NCI-H1092 (cell line): ENCODE data around the gene CLDN10.
"Not testable (repeated sequence)": the region's sequence is repeated elsewhere in the genome, so short reads cannot be mapped to it uniquely, and the experiment has no call there.

ENCODE experiments used
- DNase-seq: peaks from one replicate; lab custom pipeline; 2025; lab: John Stamatoyannopoulos, UW

CLDN10 gene

GRCh38 chr13:95552539-95553441 is at the start of gene CLDN10:
Gene CLDN10, plus strand, starts transcription at chr13:95552720. Its CDS starts 34 bp downstream, at chr13:95552754.
- peak; percentile 28 for DNase-seq

DNA sequence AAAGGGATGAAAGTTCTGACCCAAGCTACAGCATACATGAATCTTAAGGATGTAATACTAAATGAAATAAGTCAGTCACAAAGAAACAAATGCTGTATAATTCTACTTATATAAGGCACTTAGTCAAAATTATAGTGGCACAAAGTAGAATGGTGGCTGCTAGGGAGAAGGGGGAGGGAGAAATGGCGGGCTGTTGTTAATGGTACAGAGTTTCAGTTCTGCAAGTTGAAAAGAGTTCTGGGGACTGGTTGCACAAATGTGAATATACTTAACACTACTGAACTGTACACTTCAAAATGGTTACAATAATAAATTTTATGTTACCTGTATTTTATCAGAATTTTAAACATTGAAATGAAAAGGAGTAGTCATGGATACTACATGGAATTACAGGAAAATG is 48.9 kb upstream of the CLDN10 start:
- no peak for DNase-seq

GRCh38 chr13:95505265-95505664 is 47.3 kb upstream of the CLDN10 start:
- peak; percentile 57 for DNase-seq

DNA sequence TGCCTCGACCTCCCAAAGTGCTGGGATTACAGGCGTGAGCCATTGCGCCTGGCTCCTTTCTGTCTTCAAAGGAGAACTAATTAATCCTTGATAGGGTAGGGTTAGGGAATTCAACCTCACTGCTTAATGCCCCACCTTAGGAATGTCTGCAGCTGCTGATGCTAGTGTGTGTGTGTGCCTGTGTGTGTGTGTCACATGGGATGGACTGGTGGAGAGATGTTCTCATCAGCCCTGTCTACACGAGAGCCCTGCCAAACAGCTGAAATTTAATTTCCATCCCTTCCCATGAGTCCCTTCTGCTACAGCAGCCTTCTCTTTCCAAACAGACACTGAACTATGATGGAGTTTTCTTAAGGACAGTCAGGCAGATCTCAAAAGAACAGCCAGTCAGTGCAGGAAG is 46.5 kb upstream of the CLDN10 start:
- no peak for DNase-seq

GRCh38 chr13:95507991-95508390 is 44.5 kb upstream of the CLDN10 start:
- no peak for DNase-seq

- DNase-seq, result no peak
Measured at GRCh38 chr13:95508996-95509395, 43.5 kb upstream of the CLDN10 start.

- DNase-seq, result no peak
Measured at GRCh38 chr13:95509521-95510310, 42.8 kb upstream of the CLDN10 start.

DNA sequence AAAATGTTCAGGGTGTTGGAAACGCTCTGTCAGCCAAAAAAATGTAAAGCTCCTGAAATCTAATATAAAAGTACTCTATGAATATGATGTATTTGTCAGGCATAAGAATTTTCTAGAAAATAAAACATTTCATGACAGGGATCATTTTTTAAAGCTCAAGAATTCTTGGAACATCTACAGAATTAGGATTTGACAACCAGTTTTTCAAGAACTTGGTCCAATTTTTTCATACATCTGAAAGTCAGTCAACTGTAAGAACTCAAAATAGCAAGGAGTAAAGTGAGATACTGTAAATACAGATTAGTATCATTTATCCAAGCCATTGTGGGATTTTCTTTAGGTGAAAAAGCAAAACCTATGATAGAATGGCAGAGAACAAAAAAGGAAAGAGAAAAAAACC is 41.6 kb upstream of the CLDN10 start:
- DNase-seq, result no peak

DNA sequence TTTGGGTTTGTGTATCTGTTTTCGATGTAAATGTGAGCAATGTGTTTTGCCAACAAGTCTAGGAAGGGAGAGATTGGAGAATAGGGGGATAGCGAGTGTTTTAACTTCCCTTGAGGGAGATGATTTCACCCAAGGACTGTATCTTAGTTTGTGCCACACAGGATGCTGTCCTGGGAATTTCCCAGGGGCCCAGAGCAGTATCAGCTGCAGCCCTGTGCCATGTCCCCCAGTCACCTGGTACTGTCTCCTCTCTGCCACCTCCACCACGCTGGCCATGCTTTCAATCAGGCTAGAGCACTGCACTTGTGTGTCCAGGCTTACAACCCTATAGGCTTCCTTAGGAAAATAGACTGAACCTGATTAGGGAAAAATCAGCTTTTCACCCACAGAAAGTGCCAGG is 40.1 kb upstream of the CLDN10 start:
- no peak for DNase-seq

DNA sequence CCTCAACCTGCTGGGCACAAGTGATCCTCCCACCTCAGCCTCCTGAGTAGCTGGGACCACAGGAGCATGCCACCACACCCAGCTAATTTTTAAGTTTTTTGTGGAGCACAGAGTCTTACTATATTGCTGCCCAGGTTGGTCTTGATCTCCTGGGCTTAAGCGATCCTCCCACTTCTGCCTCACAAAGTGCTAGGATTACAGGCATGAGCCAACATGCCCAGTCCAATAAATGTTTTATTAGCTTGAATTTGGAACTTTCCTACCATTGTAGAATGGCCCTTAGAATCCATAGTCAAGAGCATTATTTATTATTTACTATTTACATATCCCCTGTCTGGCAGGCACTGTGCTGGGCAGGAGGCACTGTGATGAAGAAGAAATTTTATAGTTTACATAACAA is 39.6 kb upstream of the CLDN10 start:
- no peak for DNase-seq

DNA sequence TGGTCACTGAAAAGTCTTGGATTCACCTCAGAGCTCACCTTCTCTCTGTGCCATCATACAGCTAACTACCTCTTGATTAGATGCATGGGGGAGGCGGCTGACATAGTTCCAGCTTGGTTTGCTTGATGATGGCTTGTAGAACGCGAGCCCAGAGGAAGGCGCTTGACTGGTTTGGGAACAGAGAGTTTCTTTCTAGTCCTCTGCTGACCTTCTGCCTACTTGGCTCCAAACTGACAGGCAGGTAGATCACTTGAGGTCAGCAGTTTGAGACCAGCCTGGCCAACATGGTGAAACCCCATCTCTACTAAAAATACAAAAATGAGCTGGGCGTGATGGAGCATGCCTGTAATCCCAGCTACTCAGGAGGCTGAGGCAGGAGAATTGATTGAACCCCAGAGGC is 36.9 kb upstream of the CLDN10 start:
- DNase-seq, result not testable (repeated sequence)

DNA sequence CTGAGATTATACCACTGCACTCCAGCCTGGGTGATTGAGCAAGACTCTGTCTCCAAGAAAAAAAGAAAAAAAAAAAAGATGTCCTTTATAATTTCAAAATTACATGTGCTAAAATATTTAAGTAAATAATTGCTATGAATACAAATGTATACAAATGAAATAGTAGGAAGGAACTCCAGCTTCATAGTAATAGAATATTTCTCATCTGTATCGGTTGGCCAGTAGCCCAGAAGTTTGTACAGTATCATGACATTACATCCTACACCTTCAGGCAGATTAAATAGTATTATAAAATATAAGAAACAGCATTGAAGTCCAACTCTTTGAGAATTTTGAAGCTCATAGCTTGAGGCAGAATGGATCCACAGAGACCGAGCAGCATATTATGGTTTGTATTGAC is 36.5 kb upstream of the CLDN10 start:
- DNase-seq, result no peak

GRCh38 chr13:95516492-95516891 is 36.0 kb upstream of the CLDN10 start:
- DNase-seq, result no peak

GRCh38 chr13:95523598-95523997 is 28.9 kb upstream of the CLDN10 start:
- no peak for DNase-seq

- DNase-seq, result no peak
Measured at GRCh38 chr13:95524264-95524901, 28.1 kb upstream of the CLDN10 start.

- DNase-seq, result no peak
Measured at GRCh38 chr13:95527955-95528354, 24.6 kb upstream of the CLDN10 start.

DNA sequence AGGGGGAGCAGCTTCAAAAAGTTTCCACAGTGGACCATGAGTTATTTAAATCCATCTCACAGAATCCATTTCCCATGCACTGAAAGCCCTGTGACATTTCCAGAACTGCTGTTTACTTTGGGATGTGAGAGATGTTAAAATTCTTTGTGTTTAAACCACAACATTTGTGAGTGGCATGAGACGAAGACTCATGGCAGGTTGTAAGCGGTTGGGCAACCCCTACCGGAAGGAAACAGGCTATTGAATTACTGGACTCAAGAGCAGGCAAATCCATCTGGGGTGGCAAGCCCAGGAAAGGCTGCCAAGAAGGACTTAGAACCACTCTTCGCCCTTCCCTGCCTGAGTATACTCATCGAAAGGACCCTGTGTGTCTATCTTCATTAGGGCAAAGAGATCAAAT is 22.3 kb upstream of the CLDN10 start:
- DNase-seq, result peak; percentile 76

DNA sequence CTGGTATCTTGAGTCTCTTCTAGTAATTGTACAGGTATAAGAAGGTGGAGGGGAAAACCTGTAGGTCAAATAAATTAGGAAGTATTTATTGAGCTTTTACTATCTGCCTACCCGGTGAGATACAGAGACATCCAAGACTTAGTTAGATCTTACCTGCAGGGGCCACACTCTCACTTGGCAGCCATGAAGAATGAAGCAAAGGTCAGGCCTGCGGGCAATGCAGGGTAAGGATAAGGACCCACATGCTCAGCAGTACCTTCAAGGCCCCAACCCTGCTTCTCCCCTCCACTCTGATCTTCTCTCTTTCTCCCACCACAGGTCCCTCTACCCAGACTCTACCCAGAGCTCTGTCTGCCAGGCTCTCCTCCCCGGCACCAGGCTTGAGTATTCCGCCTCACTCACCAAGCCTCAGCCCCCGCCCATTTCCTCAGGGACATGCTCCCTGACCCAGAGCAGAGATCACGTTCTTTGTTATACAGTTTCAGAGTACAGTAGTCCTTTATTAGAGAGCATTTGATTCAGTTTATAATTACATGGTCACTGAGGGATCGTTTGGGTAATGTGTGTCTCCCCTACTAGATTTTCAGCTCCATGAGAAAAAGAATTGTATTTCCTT is 18.9 kb upstream of the CLDN10 start:
- no peak for DNase-seq

DNA sequence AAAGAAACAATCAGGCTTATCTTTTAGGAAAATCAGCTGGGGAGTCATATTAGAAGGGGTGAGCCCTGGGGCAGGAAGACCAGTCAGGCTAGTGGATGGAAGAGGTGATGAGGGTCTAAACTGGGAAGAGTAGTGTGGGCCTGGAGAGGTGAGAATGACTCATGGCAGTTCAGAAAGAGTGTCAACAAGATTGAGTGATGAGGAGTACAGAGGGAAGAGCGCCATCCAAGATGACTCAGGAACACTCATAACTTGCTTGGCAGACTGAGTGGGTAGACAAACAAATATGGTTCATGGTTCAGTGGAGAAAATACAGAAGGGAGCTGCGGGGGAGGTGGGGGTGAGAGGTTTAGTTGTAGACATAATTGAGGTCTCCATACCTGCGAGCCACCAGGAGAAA is 17.3 kb upstream of the CLDN10 start:
- DNase-seq, result no peak

DNA sequence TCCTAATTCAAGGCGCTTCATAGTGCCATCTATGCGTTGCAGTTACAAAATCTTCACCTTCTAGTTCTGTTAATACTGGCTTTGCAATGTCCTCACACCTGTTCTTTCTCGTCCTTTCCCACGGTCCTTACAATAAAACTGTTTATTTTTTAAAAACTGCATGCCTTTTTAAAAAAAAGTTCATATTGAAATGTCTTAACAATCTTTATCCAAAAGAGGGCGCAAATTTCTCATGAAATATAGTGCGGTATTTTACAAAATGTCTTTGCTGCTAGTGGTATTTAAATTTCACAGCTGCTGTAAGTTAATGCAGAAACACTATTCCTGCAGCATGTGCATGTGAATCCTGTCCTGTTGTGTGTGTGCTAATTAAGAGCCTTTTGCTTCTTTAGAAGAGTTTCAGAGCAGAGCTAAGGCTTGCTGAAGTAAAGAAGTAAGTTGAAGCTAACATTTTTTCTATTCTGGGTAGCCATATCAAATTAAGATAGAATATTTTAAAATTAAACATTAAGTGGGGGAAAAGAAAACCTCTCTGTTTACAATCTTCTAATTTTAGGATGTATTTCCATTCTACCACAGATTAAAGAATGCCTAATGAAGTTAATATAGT is 15.8 kb upstream of the CLDN10 start:
- DNase-seq, result peak; percentile 17

GRCh38 chr13:95540888-95541287 is 11.6 kb upstream of the CLDN10 start:
- DNase-seq, result no peak

GRCh38 chr13:95541308-95541707 is 11.2 kb upstream of the CLDN10 start:
- DNase-seq, result no peak
